HG02870 (cell line): Measurements from ENCODE around the gene IRX1.

Source experiments
- ATAC-seq: cut with Tn5 transposase; IDR thresholded peaks from one replicate; pipeline ENCODE4 v1.9.1; 2021; ENCODE audit warnings: mild to moderate bottlenecking, moderate library complexity; ENCODE audit not compliant: unreplicated experiment

Gene IRX1

GRCh38 chr5:3600106-3601060 lies 4.8 kb downstream of the IRX1 start:
- ATAC-seq: no peak

- no peak for ATAC-seq
These were observed 5.6 kb downstream of the IRX1 start for GRCh38 chr5:3601061-3601710.

GRCh38 chr5:3601911-3602782 lies 6.5 kb downstream of the IRX1 start:
- no peak for ATAC-seq

GRCh38 chr5:3602785-3603502 lies 7.3 kb downstream of the IRX1 start:
- no peak for ATAC-seq

- ATAC-seq: no peak
These were observed 8.9 kb downstream of the IRX1 start for GRCh38 chr5:3604501-3604900.

- ATAC-seq: no peak
These were observed 9.8 kb downstream of the IRX1 start for GRCh38 chr5:3605298-3606010.

GRCh38 chr5:3606121-3606831 lies 10.6 kb downstream of the IRX1 start:
- no peak for ATAC-seq

- no peak for ATAC-seq
These were observed 12.0 kb downstream of the IRX1 start for GRCh38 chr5:3607541-3608181.

- ATAC-seq: no peak
These were observed 13.6 kb downstream of the IRX1 start for GRCh38 chr5:3609120-3609681.

GRCh38 chr5:3612591-3613042 lies 17.0 kb downstream of the IRX1 start:
- no peak for ATAC-seq

GRCh38 chr5:3613726-3614125 lies 18.1 kb downstream of the IRX1 start:
- ATAC-seq: no peak

GRCh38 chr5:3615217-3615616 lies 19.6 kb downstream of the IRX1 start:
- no peak for ATAC-seq

- ATAC-seq: no peak
These were observed 20.2 kb downstream of the IRX1 start for GRCh38 chr5:3615829-3616228.

GRCh38 chr5:3619579-3619978 lies 23.9 kb downstream of the IRX1 start:
- ATAC-seq: no peak

- no peak for ATAC-seq
These were observed 27.3 kb downstream of the IRX1 start for GRCh38 chr5:3622961-3623360.

- ATAC-seq: no peak
These were observed 30.0 kb downstream of the IRX1 start for GRCh38 chr5:3625626-3626025.

- ATAC-seq: no peak
These were observed 38.4 kb downstream of the IRX1 start for GRCh38 chr5:3634061-3634460.

- ATAC-seq: no peak
These were observed 43.5 kb downstream of the IRX1 start for GRCh38 chr5:3639175-3639574.
